Measurements from ENCODE around the gene PNMA8C.

GRCh38 chr19:46420056-46420455 lies 8.7 kb downstream of the PNMA8C start:
- TF ChIP-seq, protein P1, sequence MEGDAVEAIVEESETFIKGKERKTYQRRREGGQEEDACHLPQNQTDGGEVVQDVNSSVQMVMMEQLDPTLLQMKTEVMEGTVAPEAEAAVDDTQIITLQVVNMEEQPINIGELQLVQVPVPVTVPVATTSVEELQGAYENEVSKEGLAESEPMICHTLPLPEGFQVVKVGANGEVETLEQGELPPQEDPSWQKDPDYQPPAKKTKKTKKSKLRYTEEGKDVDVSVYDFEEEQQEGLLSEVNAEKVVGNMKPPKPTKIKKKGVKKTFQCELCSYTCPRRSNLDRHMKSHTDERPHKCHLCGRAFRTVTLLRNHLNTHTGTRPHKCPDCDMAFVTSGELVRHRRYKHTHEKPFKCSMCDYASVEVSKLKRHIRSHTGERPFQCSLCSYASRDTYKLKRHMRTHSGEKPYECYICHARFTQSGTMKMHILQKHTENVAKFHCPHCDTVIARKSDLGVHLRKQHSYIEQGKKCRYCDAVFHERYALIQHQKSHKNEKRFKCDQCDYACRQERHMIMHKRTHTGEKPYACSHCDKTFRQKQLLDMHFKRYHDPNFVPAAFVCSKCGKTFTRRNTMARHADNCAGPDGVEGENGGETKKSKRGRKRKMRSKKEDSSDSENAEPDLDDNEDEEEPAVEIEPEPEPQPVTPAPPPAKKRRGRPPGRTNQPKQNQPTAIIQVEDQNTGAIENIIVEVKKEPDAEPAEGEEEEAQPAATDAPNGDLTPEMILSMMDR (IDR thresholded peaks at IDR 0.05), result no peak
- TF ChIP-seq POLR2AphosphoS5 (IDR thresholded peaks at IDR 0.05; ENCODE audit: low read depth, low read length), result no peak
- TF ChIP-seq, protein P2, sequence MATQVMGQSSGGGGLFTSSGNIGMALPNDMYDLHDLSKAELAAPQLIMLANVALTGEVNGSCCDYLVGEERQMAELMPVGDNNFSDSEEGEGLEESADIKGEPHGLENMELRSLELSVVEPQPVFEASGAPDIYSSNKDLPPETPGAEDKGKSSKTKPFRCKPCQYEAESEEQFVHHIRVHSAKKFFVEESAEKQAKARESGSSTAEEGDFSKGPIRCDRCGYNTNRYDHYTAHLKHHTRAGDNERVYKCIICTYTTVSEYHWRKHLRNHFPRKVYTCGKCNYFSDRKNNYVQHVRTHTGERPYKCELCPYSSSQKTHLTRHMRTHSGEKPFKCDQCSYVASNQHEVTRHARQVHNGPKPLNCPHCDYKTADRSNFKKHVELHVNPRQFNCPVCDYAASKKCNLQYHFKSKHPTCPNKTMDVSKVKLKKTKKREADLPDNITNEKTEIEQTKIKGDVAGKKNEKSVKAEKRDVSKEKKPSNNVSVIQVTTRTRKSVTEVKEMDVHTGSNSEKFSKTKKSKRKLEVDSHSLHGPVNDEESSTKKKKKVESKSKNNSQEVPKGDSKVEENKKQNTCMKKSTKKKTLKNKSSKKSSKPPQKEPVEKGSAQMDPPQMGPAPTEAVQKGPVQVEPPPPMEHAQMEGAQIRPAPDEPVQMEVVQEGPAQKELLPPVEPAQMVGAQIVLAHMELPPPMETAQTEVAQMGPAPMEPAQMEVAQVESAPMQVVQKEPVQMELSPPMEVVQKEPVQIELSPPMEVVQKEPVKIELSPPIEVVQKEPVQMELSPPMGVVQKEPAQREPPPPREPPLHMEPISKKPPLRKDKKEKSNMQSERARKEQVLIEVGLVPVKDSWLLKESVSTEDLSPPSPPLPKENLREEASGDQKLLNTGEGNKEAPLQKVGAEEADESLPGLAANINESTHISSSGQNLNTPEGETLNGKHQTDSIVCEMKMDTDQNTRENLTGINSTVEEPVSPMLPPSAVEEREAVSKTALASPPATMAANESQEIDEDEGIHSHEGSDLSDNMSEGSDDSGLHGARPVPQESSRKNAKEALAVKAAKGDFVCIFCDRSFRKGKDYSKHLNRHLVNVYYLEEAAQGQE (IDR thresholded peaks at IDR 0.05; ENCODE audit: insufficient read depth in 1 of 2, low read depth in 2 of 2, low read length in 1 of 2), result no peak

Data from Panc1 (cell line).